H9 (cell line): ENCODE results near the gene ZNHIT1. TPM values are rescaled to one million over a fixed set of nuclear protein-coding genes. Genes with fewer than 3 reads are reported as not detected.

Experiments
- DNase-seq: peaks from one replicate; pipeline ENCODE4 v3.0.0-alpha.2; 2017
- H2AFZ ChIP-seq: one replicate; pipeline ENCODE4 v1.6.1; 2013; ENCODE audit warnings: mild to moderate bottlenecking, low read length, control low read depth, moderate library complexity
- H2AK5ac ChIP-seq: 2 replicates; pipeline ENCODE4 v1.6.1; 2013; ENCODE audit warnings: low read length, control low read depth, mixed read lengths; ENCODE audit not compliant: insufficient read length
- H2BK120ac ChIP-seq: one replicate; pipeline ENCODE4 v1.6.1; 2013; ENCODE audit warnings: low read depth, mild to moderate bottlenecking, low read length, control low read depth, inconsistent platforms; ENCODE audit not compliant: poor library complexity, severe bottlenecking
- H2BK12ac ChIP-seq: 2 replicates; pipeline ENCODE4 v1.6.1; 2013; ENCODE audit warnings: low read length, control low read depth, mixed read lengths, low read depth; ENCODE audit not compliant: insufficient read length
- H2BK15ac ChIP-seq: 2 replicates; pipeline ENCODE4 v1.6.1; 2013; ENCODE audit warnings: low read depth, low read length, control low read depth
- H2BK20ac ChIP-seq: one replicate; pipeline ENCODE4 v1.6.1; 2013; ENCODE audit warnings: low read depth, mild to moderate bottlenecking, low read length, control low read depth, inconsistent platforms; ENCODE audit not compliant: poor library complexity, severe bottlenecking
- H2BK5ac ChIP-seq: 2 replicates; pipeline ENCODE4 v1.6.1; 2013; ENCODE audit warnings: low read length, control low read depth, mixed read lengths; ENCODE audit not compliant: insufficient read length
- H3K14ac ChIP-seq: 2 replicates; pipeline ENCODE4 v1.6.1; 2013; ENCODE audit warnings: low read length, control low read depth; ENCODE audit not compliant: insufficient read depth
- H3K18ac ChIP-seq: 2 replicates; pipeline ENCODE4 v1.6.1; 2013; ENCODE audit warnings: low read depth, mild to moderate bottlenecking, mixed read lengths, low read length, control low read depth; ENCODE audit not compliant: insufficient read length
- H3K23ac ChIP-seq: 2 replicates; pipeline ENCODE4 v1.6.1; 2013; ENCODE audit warnings: low read length, control low read depth, mixed read lengths, low read depth; ENCODE audit not compliant: insufficient read length
- H3K23me2 ChIP-seq: 2 replicates; pipeline ENCODE4 v1.6.1; 2013; ENCODE audit warnings: low read depth, mild to moderate bottlenecking, mixed read lengths, low read length, control low read depth; ENCODE audit not compliant: insufficient read length, poor library complexity, severe bottlenecking
- H3K27ac ChIP-seq: 2 replicates; pipeline ENCODE4 v1.5.1; 2013; ENCODE audit warnings: low read length, control low read depth, mixed read lengths, low read depth; ENCODE audit not compliant: insufficient read length
- H3K27me3 ChIP-seq: 2 replicates; pipeline ENCODE4 v1.6.1; 2013; ENCODE audit warnings: low read length, control low read depth, inconsistent platforms; ENCODE audit not compliant: insufficient read depth
- H3K4ac ChIP-seq: 2 replicates; pipeline ENCODE4 v1.6.1; 2013; ENCODE audit warnings: low read depth, mild to moderate bottlenecking, control low read depth, inconsistent platforms, low read length, moderate library complexity
- H3K4me1 ChIP-seq: 2 replicates; pipeline ENCODE4 v1.6.1; 2013; ENCODE audit warnings: low read length, control low read depth, inconsistent platforms; ENCODE audit not compliant: insufficient read depth
- H3K4me2 ChIP-seq: 2 replicates; pipeline ENCODE4 v1.6.1; 2013; ENCODE audit warnings: low read length, control low read depth, mixed read lengths; ENCODE audit not compliant: insufficient read length, insufficient read depth
- H3K56ac ChIP-seq: 2 replicates; pipeline ENCODE4 v1.6.1; 2013; ENCODE audit warnings: low read depth, mild to moderate bottlenecking, mixed read lengths, low read length, control low read depth; ENCODE audit not compliant: insufficient read length
- H3K79me1 ChIP-seq: 2 replicates; pipeline ENCODE4 v1.6.1; 2013; ENCODE audit warnings: low read depth, mild to moderate bottlenecking, moderate library complexity, low read length, control low read depth, inconsistent platforms; ENCODE audit not compliant: insufficient read depth, poor library complexity, severe bottlenecking
- H3K79me2 ChIP-seq: 2 replicates; pipeline ENCODE4 v1.6.1; 2013; ENCODE audit warnings: low read length, control low read depth, inconsistent platforms; ENCODE audit not compliant: insufficient read depth
- H3K9ac ChIP-seq: 2 replicates; pipeline ENCODE4 v1.6.1; 2013; ENCODE audit warnings: low read length, control low read depth, mixed read lengths; ENCODE audit not compliant: insufficient read length; ENCODE audit errors: extremely low read depth
- H3K9me3 ChIP-seq: one replicate; pipeline ENCODE4 v1.6.1; 2013; ENCODE audit warnings: low read depth, low read length, inconsistent platforms; ENCODE audit not compliant: control insufficient read depth
- H3T11ph ChIP-seq: one replicate; pipeline ENCODE4 v1.6.1; 2013; ENCODE audit warnings: mild to moderate bottlenecking, low read length, control low read depth, inconsistent platforms
- H4K20me1 ChIP-seq: one replicate; pipeline ENCODE4 v1.6.1; 2013; ENCODE audit not compliant: control insufficient read depth, insufficient read length, insufficient read depth
- H4K5ac ChIP-seq: 2 replicates; pipeline ENCODE4 v1.6.1; 2013; ENCODE audit warnings: low read depth, mild to moderate bottlenecking, mixed read lengths, low read length, control low read depth; ENCODE audit not compliant: insufficient read length
- H4K8ac ChIP-seq: replicated peaks from 2 replicates; pipeline ENCODE4 v1.6.1; 2013; ENCODE audit warnings: low read length, control low read depth, mixed read lengths, low read depth; ENCODE audit not compliant: insufficient read length
- H4K91ac ChIP-seq: 2 replicates; pipeline ENCODE4 v1.6.1; 2013; ENCODE audit warnings: low read depth, mild to moderate bottlenecking, moderate library complexity, mixed read lengths, low read length, control low read depth; ENCODE audit not compliant: insufficient read length
- H3K27ac Mint-ChIP-seq, 3 experiments: 2 replicates in 2 of 3; 3 replicates in 1 of 3; pipeline ENCODE4 v1.8.0; 2020 to 2021; ENCODE audit warnings: mixed read lengths in 3 of 3, mild to moderate bottlenecking in 1 of 3, moderate library complexity in 1 of 3
- H3K27me3 Mint-ChIP-seq: 2 replicates; pipeline ENCODE4 v1.8.0; 2021; ENCODE audit warnings: low read depth, mild to moderate bottlenecking, moderate library complexity, mixed read lengths
- H3K36me3 Mint-ChIP-seq, 3 experiments: 2 replicates in 2 of 3; 3 replicates in 1 of 3; pipeline ENCODE4 v1.8.0; 2020 to 2021; ENCODE audit warnings: low read depth in 3 of 3, mixed read lengths in 3 of 3; ENCODE audit not compliant: insufficient read depth in 1 of 3
- H3K4me1 Mint-ChIP-seq, 2 experiments: 2 replicates each; pipeline ENCODE4 v1.8.0; 2020; ENCODE audit warnings: mixed read lengths in 2 of 2
- H3K4me3 Mint-ChIP-seq, 2 experiments: 2 replicates in 1 of 2; 3 replicates in 1 of 2; pipeline ENCODE4 v1.8.0; 2020 to 2021; ENCODE audit warnings: mild to moderate bottlenecking in 2 of 2, mixed read lengths in 2 of 2, moderate library complexity in 1 of 2
- H3K9me3 Mint-ChIP-seq, 2 experiments: 2 replicates in 1 of 2; 3 replicates in 1 of 2; pipeline ENCODE4 v1.8.0; 2020; ENCODE audit warnings: mild to moderate bottlenecking in 2 of 2, mixed read lengths in 2 of 2, moderate library complexity in 1 of 2
- WGBS: extraction: QIAGEN DNeasy Blood & Tissue Kit; methylation state at CpG from one replicate; pipeline ENCODE4 v1.1.7; 2013; ENCODE audit warnings: missing lambda C conversion rate, low lambda C conversion rate, mixed read lengths; ENCODE audit not compliant: insufficient read length; ENCODE audit errors: extremely low coverage; 5-methylcytosine and 5-hydroxymethylcytosine counted together
- total RNA-seq: library from RNA; stranded (reverse); gene quantifications from 2 replicates; pipeline ENCODE4 v1.2.1, GENCODE V29; 2021
- TF ChIP-seq, protein P1 (sequence below): fragments of 200-600 bp; sonication (generic); conservative IDR thresholded peaks from 3 replicates; pipeline ENCODE4 v1.8.0; 2021; ENCODE audit warnings: antibody characterized with exemption, mild to moderate bottlenecking

The ZNHIT1 gene
- total RNA-seq, 1 experiment from 2014 or later: 52.7 TPM

GRCh38 chr7:101235522-101235921, 17.6 kb downstream of the ZNHIT1 start:
- no peak overlapping the region for H2BK120ac ChIP-seq
- WGBS: no CpG with 5 or more reads among the region's 9 CpGs
- no peak overlapping the region for H4K91ac ChIP-seq
- H2BK15ac ChIP-seq: no peak overlapping the region
- H3K23me2 ChIP-seq: no peaks in the 10 kb centered on the region
- H3K27ac ChIP-seq: no peak overlapping the region
- 0 out of 2 replicates have a peak, but pooled peaks cover 3% of the 10 kb centered on the region for H3K4me1 ChIP-seq
- H4K20me1 ChIP-seq: no peaks in the 10 kb centered on the region
- DNase-seq: no peak
- no peaks in the 10 kb centered on the region for H3K27me3 ChIP-seq
- no peak overlapping the region for H3T11ph ChIP-seq
- no peaks in the 10 kb centered on the region for H3K79me2 ChIP-seq
- Mint-ChIP-seq H3K27ac (no peak overlapping the region; a peak in 1 of 7 replicates), H3K27me3 (no peaks in the 10 kb centered on the region), H3K9me3 (no peaks in the 10 kb centered on the region), H3K4me1 (peaks cover 20 to 38% of the 10 kb centered on the region in 2 experiments), H3K4me3 (no peak overlapping the region), H3K36me3 (peaks cover 1 to 22% (median 4%) of the 10 kb centered on the region in 3 experiments; a peak in 5 of 7 replicates)
- no peak overlapping the region for H2AFZ ChIP-seq
- no peak overlapping the region for H3K14ac ChIP-seq
- H3K4ac ChIP-seq: no peak overlapping the region
- H2BK20ac ChIP-seq: no peak overlapping the region
- TF ChIP-seq, protein P1, sequence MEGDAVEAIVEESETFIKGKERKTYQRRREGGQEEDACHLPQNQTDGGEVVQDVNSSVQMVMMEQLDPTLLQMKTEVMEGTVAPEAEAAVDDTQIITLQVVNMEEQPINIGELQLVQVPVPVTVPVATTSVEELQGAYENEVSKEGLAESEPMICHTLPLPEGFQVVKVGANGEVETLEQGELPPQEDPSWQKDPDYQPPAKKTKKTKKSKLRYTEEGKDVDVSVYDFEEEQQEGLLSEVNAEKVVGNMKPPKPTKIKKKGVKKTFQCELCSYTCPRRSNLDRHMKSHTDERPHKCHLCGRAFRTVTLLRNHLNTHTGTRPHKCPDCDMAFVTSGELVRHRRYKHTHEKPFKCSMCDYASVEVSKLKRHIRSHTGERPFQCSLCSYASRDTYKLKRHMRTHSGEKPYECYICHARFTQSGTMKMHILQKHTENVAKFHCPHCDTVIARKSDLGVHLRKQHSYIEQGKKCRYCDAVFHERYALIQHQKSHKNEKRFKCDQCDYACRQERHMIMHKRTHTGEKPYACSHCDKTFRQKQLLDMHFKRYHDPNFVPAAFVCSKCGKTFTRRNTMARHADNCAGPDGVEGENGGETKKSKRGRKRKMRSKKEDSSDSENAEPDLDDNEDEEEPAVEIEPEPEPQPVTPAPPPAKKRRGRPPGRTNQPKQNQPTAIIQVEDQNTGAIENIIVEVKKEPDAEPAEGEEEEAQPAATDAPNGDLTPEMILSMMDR: no peak
- H4K8ac ChIP-seq: no peak overlapping the region
- no peak overlapping the region for H2BK5ac ChIP-seq
- no peak overlapping the region for H3K56ac ChIP-seq
- no peak overlapping the region for H2BK12ac ChIP-seq
- H3K4me2 ChIP-seq: no peak overlapping the region
- no peaks in the 10 kb centered on the region for H3K9me3 ChIP-seq
- H4K5ac ChIP-seq: no peak overlapping the region
- H3K23ac ChIP-seq: no peak overlapping the region
- H3K18ac ChIP-seq: no peak overlapping the region
- no peak overlapping the region for H2AK5ac ChIP-seq
- no peak overlapping the region for H3K9ac ChIP-seq
- H3K79me1 ChIP-seq: no peaks in the 10 kb centered on the region
